Keratinocyte (primary cell): ENCODE measurements around the gene ITGAV. TPM values are rescaled to one million over a fixed set of nuclear protein-coding genes. Genes with fewer than 3 reads are reported as not detected.

ENCODE experiments used
- DNase-seq: peaks from one replicate; pipeline ENCODE4 v3.0.0-alpha.2; 2011; ENCODE audit warnings: low read depth, missing footprints, low spot score
- FAIRE-seq: peaks from 2 replicates; lab custom pipeline; 2011; peaks lifted over from hg19 to GRCh38; lab: Jason Lieb, UNC
- H2AFZ ChIP-seq: 2 replicates; pipeline ENCODE4 v1.6.0; 2012; ENCODE audit warnings: low read length, control low read depth, inconsistent platforms; ENCODE audit not compliant: control insufficient read depth
- H3K27ac ChIP-seq: 2 replicates; pipeline ENCODE4 v1.5.1; 2011; ENCODE audit warnings: low read length; ENCODE audit not compliant: control insufficient read depth, insufficient read depth
- H3K27me3 ChIP-seq: 3 replicates; pipeline ENCODE4 v1.6.0; 2011; ENCODE audit warnings: low read length; ENCODE audit not compliant: control insufficient read depth, insufficient read depth; ENCODE audit errors: extremely low read depth
- H3K36me3 ChIP-seq, 2 experiments: 2 replicates in 1 of 2; 3 replicates in 1 of 2; pipeline ENCODE4 v1.5.1; 2011; ENCODE audit warnings: low read length in 2 of 2, mild to moderate bottlenecking in 1 of 2; ENCODE audit not compliant: control insufficient read depth in 2 of 2, insufficient read depth in 2 of 2; ENCODE audit errors: extremely low read depth in 1 of 2
- H3K4me1 ChIP-seq: 3 replicates; pipeline ENCODE4 v1.5.1; 2011; ENCODE audit warnings: low read length; ENCODE audit not compliant: control insufficient read depth, insufficient read depth; ENCODE audit errors: extremely low read depth
- H3K4me2 ChIP-seq: 3 replicates; pipeline ENCODE4 v1.6.0; 2011; ENCODE audit warnings: low read depth, low read length; ENCODE audit not compliant: control insufficient read depth, insufficient read depth; ENCODE audit errors: extremely low read depth
- H3K4me3 ChIP-seq, 3 experiments: fragments of 200-600 bp in 1 of 3; sonication (generic) in 1 of 3; 2 replicates in 2 of 3; 3 replicates in 1 of 3; pipeline ENCODE4 v1.5.1; 2011 to 2016; ENCODE audit warnings: low read length in 3 of 3, mild to moderate bottlenecking in 3 of 3, control low read depth in 2 of 3, inconsistent platforms in 1 of 3, low read depth in 1 of 3, mixed read lengths in 1 of 3, mixed run types in 1 of 3, moderate library complexity in 1 of 3; ENCODE audit not compliant: control insufficient read depth in 2 of 3, insufficient read depth in 2 of 3; ENCODE audit errors: extremely low read depth in 1 of 3
- H3K79me2 ChIP-seq: 2 replicates; pipeline ENCODE4 v1.6.0; 2012; ENCODE audit warnings: low read length; ENCODE audit not compliant: control insufficient read depth, insufficient read depth
- H3K9ac ChIP-seq: 3 replicates; pipeline ENCODE4 v1.6.0; 2011; ENCODE audit warnings: low read length; ENCODE audit not compliant: control insufficient read depth, insufficient read depth; ENCODE audit errors: extremely low read depth
- H3K9me1 ChIP-seq: 3 replicates; pipeline ENCODE4 v1.6.0; 2011; ENCODE audit warnings: low read length; ENCODE audit not compliant: control insufficient read depth, insufficient read depth; ENCODE audit errors: extremely low read depth
- H3K9me3 ChIP-seq: 2 replicates; pipeline ENCODE4 v1.5.1; 2012; ENCODE audit warnings: low read depth, low read length; ENCODE audit not compliant: control insufficient read depth
- H4K20me1 ChIP-seq: 3 replicates; pipeline ENCODE4 v1.6.0; 2011; ENCODE audit warnings: low read length; ENCODE audit not compliant: control insufficient read depth, insufficient read depth; ENCODE audit errors: extremely low read depth
- EZH2 ChIP-seq: IDR thresholded peaks from one replicate; pipeline ENCODE4 v1.6.1; 2012; ENCODE audit warnings: inconsistent platforms, mild to moderate bottlenecking, low read length, moderate library complexity
- dilution Hi-C: fragments of 300-500 bp; cut with MboI; formaldehyde crosslinking; loops from one replicate; pipeline ENCODE4 v1.7.0; 2020; ENCODE audit warnings: low sequenced_read_pairs; ENCODE audit not compliant: extremely low pct_ligation_motif_present
- polyA plus RNA-seq, 5 experiments: library from polyadenylated mRNA; depleted of rRNA in 3 of 5; stranded (reverse) in 3 of 5; stranded (forward) in 1 of 5; unstranded in 1 of 5; fragments of >200 nt; gene quantifications; 1 replicate in 1 of 5; 2 replicates in 3 of 5; 3 replicates in 1 of 5; pipeline versions ENCODE4 v1.2.1 to v1.2.3, GENCODE V29; 2011 to 2012; ENCODE audit warnings: missing spikeins in 2 of 5, low read depth in 1 of 5, low replicate concordance in 1 of 5
- TF ChIP-seq, protein P1 (sequence below), 3 experiments: IDR thresholded peaks in 1 of 3; conservative IDR thresholded peaks in 1 of 3; optimal IDR thresholded peaks in 1 of 3; 2 replicates in 2 of 3; 3 replicates in 1 of 3; pipeline versions ENCODE3 to v1.5.1; 2011; ENCODE audit warnings: low read length in 3 of 3, mild to moderate bottlenecking in 3 of 3, moderate library complexity in 2 of 3, control low read depth in 1 of 3, inconsistent platforms in 1 of 3; ENCODE audit not compliant: insufficient read depth in 2 of 3; ENCODE audit errors: extremely low read depth in 1 of 3

Gene ITGAV
- polyA plus RNA-seq, 1 donor (not counting 4 experiments of a cell fraction or from before 2014, with no cell fraction given) = 63.7 TPM

DNA sequence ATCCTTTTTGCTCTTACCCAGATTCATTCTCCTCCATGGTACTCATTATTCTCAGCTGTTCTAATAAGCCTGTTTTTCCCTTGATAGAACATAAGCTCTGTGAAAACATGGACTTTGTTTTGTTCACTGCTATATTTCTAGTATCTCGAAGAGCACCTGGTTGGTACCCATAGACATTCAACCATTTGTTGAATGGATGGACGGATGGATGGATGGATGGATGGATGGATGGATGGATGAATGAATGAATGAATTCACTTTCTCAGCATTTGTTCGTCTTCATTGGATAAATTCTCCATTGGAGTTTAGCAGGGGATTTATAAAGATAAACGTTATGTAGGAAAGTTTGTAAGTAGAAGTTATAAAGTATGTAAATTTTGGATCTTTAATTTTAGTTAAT, 106.9 kb downstream of the ITGAV start:
- TF ChIP-seq, protein P1, sequence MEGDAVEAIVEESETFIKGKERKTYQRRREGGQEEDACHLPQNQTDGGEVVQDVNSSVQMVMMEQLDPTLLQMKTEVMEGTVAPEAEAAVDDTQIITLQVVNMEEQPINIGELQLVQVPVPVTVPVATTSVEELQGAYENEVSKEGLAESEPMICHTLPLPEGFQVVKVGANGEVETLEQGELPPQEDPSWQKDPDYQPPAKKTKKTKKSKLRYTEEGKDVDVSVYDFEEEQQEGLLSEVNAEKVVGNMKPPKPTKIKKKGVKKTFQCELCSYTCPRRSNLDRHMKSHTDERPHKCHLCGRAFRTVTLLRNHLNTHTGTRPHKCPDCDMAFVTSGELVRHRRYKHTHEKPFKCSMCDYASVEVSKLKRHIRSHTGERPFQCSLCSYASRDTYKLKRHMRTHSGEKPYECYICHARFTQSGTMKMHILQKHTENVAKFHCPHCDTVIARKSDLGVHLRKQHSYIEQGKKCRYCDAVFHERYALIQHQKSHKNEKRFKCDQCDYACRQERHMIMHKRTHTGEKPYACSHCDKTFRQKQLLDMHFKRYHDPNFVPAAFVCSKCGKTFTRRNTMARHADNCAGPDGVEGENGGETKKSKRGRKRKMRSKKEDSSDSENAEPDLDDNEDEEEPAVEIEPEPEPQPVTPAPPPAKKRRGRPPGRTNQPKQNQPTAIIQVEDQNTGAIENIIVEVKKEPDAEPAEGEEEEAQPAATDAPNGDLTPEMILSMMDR (optimal IDR thresholded peaks at IDR 0.05 in 1 of 3, IDR thresholded peaks at IDR 0.05 in 1 of 3, conservative IDR thresholded peaks at IDR 0.05 in 1 of 3; ENCODE audit: extremely low read depth in 1 of 3, insufficient read depth in 2 of 3, low read length in 3 of 3) = no peak
- no peak for TF ChIP-seq EZH2
- FAIRE-seq = no peak
- H3K79me2 ChIP-seq = no peaks in the 10 kb centered on the region
- H3K4me2 ChIP-seq = no peak overlapping the region
- no peaks in the 10 kb centered on the region for H3K36me3 ChIP-seq
- no peaks in the 10 kb centered on the region for H3K27me3 ChIP-seq
- H2AFZ ChIP-seq = no peak overlapping the region
- no peaks in the 10 kb centered on the region for H3K9me1 ChIP-seq
- dilution Hi-C loops = no loop called here
- no peak for DNase-seq
- no peaks in the 10 kb centered on the region for H4K20me1 ChIP-seq
- no peak overlapping the region for H3K9ac ChIP-seq
- H3K4me1 ChIP-seq = peaks cover 17% of the 10 kb centered on the region
- no peak overlapping the region for H3K27ac ChIP-seq
- no peak overlapping the region for H3K4me3 ChIP-seq
- no peaks in the 10 kb centered on the region for H3K9me3 ChIP-seq

DNA sequence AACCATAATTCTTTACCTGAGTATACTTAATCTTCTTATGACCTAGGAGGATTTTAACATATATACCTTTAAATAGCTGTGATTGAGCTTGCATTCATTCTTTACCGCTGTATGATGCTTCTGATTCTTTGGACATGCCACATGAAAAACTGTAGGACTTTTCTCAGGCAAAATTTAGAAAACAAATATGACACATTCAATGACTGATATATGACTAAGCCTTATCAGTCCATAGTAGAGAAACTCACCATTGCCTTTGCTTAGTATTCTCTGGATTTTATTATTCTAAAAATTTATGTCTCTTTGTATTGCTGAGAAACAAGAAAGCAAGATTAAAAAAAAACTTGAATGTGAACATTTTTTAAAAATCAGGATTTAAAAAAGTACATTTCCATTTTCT, 107.7 kb downstream of the ITGAV start:
- Histone ChIP-seq H3K4me1 (peaks cover 17% of the 10 kb centered on the region), H2AFZ (no peak overlapping the region), H3K4me3 (no peak overlapping the region), H3K9me3 (no peaks in the 10 kb centered on the region), H3K9ac (no peak overlapping the region), H3K79me2 (no peaks in the 10 kb centered on the region), H3K9me1 (no peaks in the 10 kb centered on the region), H3K27me3 (no peaks in the 10 kb centered on the region), H3K27ac (no peak overlapping the region), H3K36me3 (no peaks in the 10 kb centered on the region), H4K20me1 (no peaks in the 10 kb centered on the region), H3K4me2 (no peak overlapping the region)
- FAIRE-seq = no peak
- dilution Hi-C loops = no loop called here
- TF ChIP-seq, protein P1 (optimal IDR thresholded peaks at IDR 0.05 in 1 of 3, IDR thresholded peaks at IDR 0.05 in 1 of 3, conservative IDR thresholded peaks at IDR 0.05 in 1 of 3; ENCODE audit: extremely low read depth in 1 of 3, insufficient read depth in 2 of 3, low read length in 3 of 3) = no peak
- no peak for TF ChIP-seq EZH2
- no peak for DNase-seq
